Measurements from ENCODE around the gene ALDH1A3.

The ALDH1A3 gene

GRCh38 chr15:100902436-100903167 lies 23.0 kb downstream of the ALDH1A3 start:
- no peak for DNase-seq

- DNase-seq = no peak
Measured at GRCh38 chr15:100903168-100903554, 23.5 kb downstream of the ALDH1A3 start.

- DNase-seq = no peak
Measured at GRCh38 chr15:100905850-100906249, 26.2 kb downstream of the ALDH1A3 start.

GRCh38 chr15:100908466-100908865 lies 28.8 kb downstream of the ALDH1A3 start:
- no peak for DNase-seq

GRCh38 chr15:100909565-100909964 lies 29.9 kb downstream of the ALDH1A3 start:
- no peak for DNase-seq

- DNase-seq = no peak
Measured at GRCh38 chr15:100909989-100910955, 30.6 kb downstream of the ALDH1A3 start.

GRCh38 chr15:100911086-100911485 lies 31.5 kb downstream of the ALDH1A3 start:
- no peak for DNase-seq

GRCh38 chr15:100913961-100914360 lies 34.3 kb downstream of the ALDH1A3 start:
- no peak for DNase-seq

GRCh38 chr15:100914876-100915275 lies 35.2 kb downstream of the ALDH1A3 start:
- DNase-seq = no peak

- DNase-seq = peak; percentile 76
Measured at GRCh38 chr15:100918034-100918689, 38.5 kb downstream of the ALDH1A3 start.

- peak; percentile 24 for DNase-seq
Measured at GRCh38 chr15:100918690-100919480, 39.3 kb downstream of the ALDH1A3 start, which contains the start of gene LRRK1. TSS of gene LRRK1 (plus strand) at chr15:100919357. CDS start at chr15:100924633, 5,276 bp downstream.

- DNase-seq = peak; percentile 30
Measured at GRCh38 chr15:100919481-100920405, 40.1 kb downstream of the ALDH1A3 start.

GRCh38 chr15:100920516-100921135 lies 41.0 kb downstream of the ALDH1A3 start:
- no peak for DNase-seq

GRCh38 chr15:100922192-100923040 lies 42.8 kb downstream of the ALDH1A3 start:
- no peak for DNase-seq

GRCh38 chr15:100923076-100923475 lies 43.4 kb downstream of the ALDH1A3 start:
- no peak for DNase-seq

GRCh38 chr15:100923902-100924301 lies 44.3 kb downstream of the ALDH1A3 start:
- DNase-seq = no peak

GRCh38 chr15:100924436-100924835 lies 44.8 kb downstream of the ALDH1A3 start:
- no peak for DNase-seq

- no peak for DNase-seq
Measured at GRCh38 chr15:100925480-100925879, 45.8 kb downstream of the ALDH1A3 start.

GRCh38 chr15:100926258-100926657 lies 46.6 kb downstream of the ALDH1A3 start:
- no peak for DNase-seq
